Ovary (tissue), 3 donors: Measurements from ENCODE around the gene RNF145.

Experiments
- EP300 ChIP-seq: sonication (generic); formaldehyde crosslinking; IDR thresholded peaks from one replicate; pipeline ENCODE4 v1.6.1; 2017; ENCODE audit warnings: antibody characterized with exemption
- TF ChIP-seq, protein P1 (sequence below), 3 donors: fragments of 450-650 bp in 2 of 3; fragments of 200-600 bp in 1 of 3; IDR thresholded peaks; one replicate each; pipeline versions ENCODE4 v1.5.1 to v1.8.0; 2016 to 2022; ENCODE audit warnings: antibody characterized with exemption in 3 of 3, mild to moderate bottlenecking in 1 of 3
- donor health status: DM: no; HTN: no; CAD: no.

DNA sequence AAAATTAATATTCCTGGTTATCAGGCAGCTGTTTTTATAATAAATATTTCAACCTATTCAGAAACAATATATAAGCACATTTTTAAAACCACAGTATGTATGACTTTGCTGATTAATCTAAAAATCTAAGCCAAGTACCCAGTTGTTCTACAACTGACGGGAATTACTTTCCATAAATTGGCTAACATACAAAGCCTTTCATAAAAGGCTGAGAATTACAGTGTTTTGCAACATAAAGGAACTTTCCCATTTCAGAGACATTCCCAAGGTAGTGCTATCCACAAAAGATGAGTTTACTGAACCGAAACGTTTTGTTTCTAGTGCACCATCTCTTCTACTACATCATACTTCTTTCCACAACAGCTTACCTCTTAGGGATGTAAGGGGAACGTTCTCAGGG lies 7.2 kb downstream of the RNF145 start:
- TF ChIP-seq, protein P1, sequence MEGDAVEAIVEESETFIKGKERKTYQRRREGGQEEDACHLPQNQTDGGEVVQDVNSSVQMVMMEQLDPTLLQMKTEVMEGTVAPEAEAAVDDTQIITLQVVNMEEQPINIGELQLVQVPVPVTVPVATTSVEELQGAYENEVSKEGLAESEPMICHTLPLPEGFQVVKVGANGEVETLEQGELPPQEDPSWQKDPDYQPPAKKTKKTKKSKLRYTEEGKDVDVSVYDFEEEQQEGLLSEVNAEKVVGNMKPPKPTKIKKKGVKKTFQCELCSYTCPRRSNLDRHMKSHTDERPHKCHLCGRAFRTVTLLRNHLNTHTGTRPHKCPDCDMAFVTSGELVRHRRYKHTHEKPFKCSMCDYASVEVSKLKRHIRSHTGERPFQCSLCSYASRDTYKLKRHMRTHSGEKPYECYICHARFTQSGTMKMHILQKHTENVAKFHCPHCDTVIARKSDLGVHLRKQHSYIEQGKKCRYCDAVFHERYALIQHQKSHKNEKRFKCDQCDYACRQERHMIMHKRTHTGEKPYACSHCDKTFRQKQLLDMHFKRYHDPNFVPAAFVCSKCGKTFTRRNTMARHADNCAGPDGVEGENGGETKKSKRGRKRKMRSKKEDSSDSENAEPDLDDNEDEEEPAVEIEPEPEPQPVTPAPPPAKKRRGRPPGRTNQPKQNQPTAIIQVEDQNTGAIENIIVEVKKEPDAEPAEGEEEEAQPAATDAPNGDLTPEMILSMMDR (IDR thresholded peaks at IDR 0.05), result no peak
- TF ChIP-seq EP300, result no peak
